ENCODE results near the gene MIAT. TPM values are rescaled to one million over a fixed set of nuclear protein-coding genes. Genes with fewer than 3 reads are reported as not detected.

The MIAT gene
- total RNA-seq, 1 donor, result 1.3 TPM

- no peak overlapping the region for H3K4me3 ChIP-seq (ENCODE audit: low read depth, low read length)
- DNase-seq (ENCODE audit: low read depth), result peak; percentile 86
- TF ChIP-seq, protein P1, sequence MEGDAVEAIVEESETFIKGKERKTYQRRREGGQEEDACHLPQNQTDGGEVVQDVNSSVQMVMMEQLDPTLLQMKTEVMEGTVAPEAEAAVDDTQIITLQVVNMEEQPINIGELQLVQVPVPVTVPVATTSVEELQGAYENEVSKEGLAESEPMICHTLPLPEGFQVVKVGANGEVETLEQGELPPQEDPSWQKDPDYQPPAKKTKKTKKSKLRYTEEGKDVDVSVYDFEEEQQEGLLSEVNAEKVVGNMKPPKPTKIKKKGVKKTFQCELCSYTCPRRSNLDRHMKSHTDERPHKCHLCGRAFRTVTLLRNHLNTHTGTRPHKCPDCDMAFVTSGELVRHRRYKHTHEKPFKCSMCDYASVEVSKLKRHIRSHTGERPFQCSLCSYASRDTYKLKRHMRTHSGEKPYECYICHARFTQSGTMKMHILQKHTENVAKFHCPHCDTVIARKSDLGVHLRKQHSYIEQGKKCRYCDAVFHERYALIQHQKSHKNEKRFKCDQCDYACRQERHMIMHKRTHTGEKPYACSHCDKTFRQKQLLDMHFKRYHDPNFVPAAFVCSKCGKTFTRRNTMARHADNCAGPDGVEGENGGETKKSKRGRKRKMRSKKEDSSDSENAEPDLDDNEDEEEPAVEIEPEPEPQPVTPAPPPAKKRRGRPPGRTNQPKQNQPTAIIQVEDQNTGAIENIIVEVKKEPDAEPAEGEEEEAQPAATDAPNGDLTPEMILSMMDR (IDR thresholded peaks at IDR 0.05; ENCODE audit: insufficient read depth, low read depth, low read length), result no peak
Observed at GRCh38 chr22:26718905-26719304, 61.5 kb downstream of the MIAT start.

DNA sequence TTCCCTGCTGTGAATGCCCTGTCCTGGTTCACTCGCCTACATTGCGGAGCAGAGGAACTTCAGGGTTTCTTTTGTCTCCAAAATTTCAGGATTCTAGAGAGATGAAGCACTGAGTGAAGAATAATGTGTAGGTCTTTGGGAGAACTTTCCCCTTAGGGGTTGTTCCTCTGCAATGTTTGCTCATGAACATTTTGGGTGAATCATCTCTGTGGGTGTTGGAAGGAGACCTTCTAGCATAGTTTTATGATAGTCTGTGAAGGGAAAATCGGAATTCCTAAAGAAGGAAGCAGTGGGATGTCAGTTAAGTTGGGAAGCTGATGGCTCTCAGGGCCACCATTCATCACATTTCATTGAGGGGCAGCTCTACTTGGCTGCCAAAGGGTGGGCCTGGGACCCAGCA is 64.8 kb downstream of the MIAT start:
- DNase-seq (ENCODE audit: low read depth), result no peak
- TF ChIP-seq, protein P1 (IDR thresholded peaks at IDR 0.05; ENCODE audit: insufficient read depth, low read depth, low read length), result no peak
- no peak overlapping the region for H3K4me3 ChIP-seq (ENCODE audit: low read depth, low read length)

GRCh38 chr22:26724414-26724813 is 67.0 kb downstream of the MIAT start:
- DNase-seq (ENCODE audit: low read depth), result no peak
- TF ChIP-seq, protein P1 (IDR thresholded peaks at IDR 0.05; ENCODE audit: insufficient read depth, low read depth, low read length), result no peak
- H3K4me3 ChIP-seq (ENCODE audit: low read depth, low read length), result no peak overlapping the region

DNA sequence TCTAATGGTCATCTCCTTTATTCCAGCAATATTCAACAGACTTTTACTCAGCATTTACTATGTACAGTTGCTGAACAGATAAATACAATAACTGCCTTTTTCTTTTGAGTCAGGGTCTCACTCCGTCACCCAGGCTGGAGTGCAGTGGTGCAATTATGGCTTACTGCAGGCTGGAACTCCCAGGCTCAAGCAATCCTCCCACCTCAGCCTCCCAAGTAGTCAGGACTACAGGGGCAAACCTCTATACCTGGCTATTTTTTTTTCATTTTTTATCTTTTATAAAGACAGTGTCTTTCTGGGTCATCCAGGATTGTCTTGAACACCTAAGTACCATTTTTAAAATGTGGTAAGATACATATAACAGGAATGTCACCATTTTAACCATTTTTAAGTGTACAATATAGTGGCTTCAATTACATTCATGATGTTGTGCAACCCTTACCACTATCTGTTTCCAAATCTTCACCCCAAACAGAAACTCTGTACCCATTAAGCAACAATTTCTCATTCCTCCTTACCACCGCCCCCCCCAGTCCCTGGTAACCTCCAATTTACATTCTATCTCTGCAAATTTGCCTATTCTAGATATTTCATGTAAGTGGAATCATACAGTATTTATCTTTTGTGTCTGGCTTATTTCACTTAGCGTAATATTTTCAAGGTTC is 67.8 kb downstream of the MIAT start:
- peak; percentile 26 for DNase-seq (ENCODE audit: low read depth)
- TF ChIP-seq, protein P1 (IDR thresholded peaks at IDR 0.05; ENCODE audit: insufficient read depth, low read depth, low read length), result no peak

More for the DNA sequence above, 67.8 kb downstream of the MIAT start:
- no peak overlapping the region for H3K4me3 ChIP-seq (ENCODE audit: low read depth, low read length)

Small RNAs within 50 kb of the gene (small RNA-seq; reads per million reads assigned to genes)
- not detected for gene RF01874

Other genes starting within 250 kb of the MIAT start
- 0.32 and 2.2 TPM in 2 replicates for gene ASPHD2, start 228.3 kb upstream of the MIAT start, total RNA-seq
- gene HPS4, start 173.8 kb upstream of the MIAT start, total RNA-seq, result 28.0 and 28.1 TPM in 2 replicates
- 10.4 and 13.5 TPM in 2 replicates for gene SRRD, start 173.7 kb upstream of the MIAT start, total RNA-seq
- gene TFIP11, start 145.1 kb upstream of the MIAT start, total RNA-seq, result 32.9 and 34.5 TPM in 2 replicates
- 25.0 and 33.2 TPM in 2 replicates for gene TPST2, start 67.5 kb upstream of the MIAT start, total RNA-seq
- not detected in 2 replicates for gene CRYBB1, start 39.6 kb upstream of the MIAT start, total RNA-seq
- not detected in 2 replicates for gene CRYBA4, start 35.6 kb upstream of the MIAT start, total RNA-seq

Data from fibroblast of villous mesenchyme (primary cell).